Stomach (tissue), 9 donors: ENCODE results near the gene ZNF384. TPM values are rescaled to one million over a fixed set of nuclear protein-coding genes. Genes with fewer than 3 reads are reported as not detected.

ENCODE experiments used
- DNase-seq, 2 donors: peaks; one replicate each; pipeline versions ENCODE4 v3.0.0 to v3.0.0-alpha.2; 2013 to 2019
- H3K27ac ChIP-seq, 5 donors: fragments of 200-600 bp in 4 of 5; sonication (generic) in 4 of 5; one replicate each; pipeline ENCODE4 v1.5.1; 2013 to 2019; ENCODE audit warnings: mild to moderate bottlenecking in 1 of 5, moderate library complexity in 1 of 5
- H3K27me3 ChIP-seq, 3 donors: fragments of 200-600 bp; sonication (generic); one replicate each; pipeline ENCODE4 v1.5.1; 2017 to 2019; ENCODE audit warnings: mixed run types in 1 of 3
- H3K36me3 ChIP-seq, 4 donors: fragments of 200-600 bp; sonication (generic); 1 replicate in 3 of 4; 2 replicates in 1 of 4; pipeline ENCODE4 v1.5.1; 2016 to 2019
- H3K4me1 ChIP-seq, 4 donors: fragments of 200-600 bp; sonication (generic); one replicate each; pipeline ENCODE4 v1.5.1; 2016 to 2019
- H3K4me3 ChIP-seq, 4 donors: fragments of 200-600 bp; sonication (generic) in 3 of 4; one replicate each; pipeline ENCODE4 v1.5.1; 2016 to 2019; ENCODE audit warnings: mild to moderate bottlenecking in 1 of 4
- H3K9me3 ChIP-seq, 4 donors: fragments of 200-600 bp; sonication (generic); one replicate each; pipeline ENCODE4 v1.5.1; 2016 to 2019
- EP300 ChIP-seq: sonication (generic); formaldehyde crosslinking; IDR thresholded peaks from one replicate; pipeline ENCODE4 v1.6.1; 2017; ENCODE audit warnings: antibody characterized with exemption
- POLR2A ChIP-seq, 4 donors: fragments of 450-650 bp; IDR thresholded peaks; one replicate each; pipeline ENCODE4 v1.6.1; 2016; ENCODE audit warnings: antibody characterized with exemption in 4 of 4, control low read depth in 2 of 4, mild to moderate bottlenecking in 1 of 4, moderate library complexity in 1 of 4
- POLR2AphosphoS5 ChIP-seq, 3 donors: sonication (generic); formaldehyde crosslinking; IDR thresholded peaks; one replicate each; pipeline ENCODE4 v1.6.1; 2016; ENCODE audit warnings: antibody characterized with exemption in 3 of 3
- WGBS, 5 donors: extraction: QIAGEN DNeasy Blood & Tissue Kit in 3 of 5; methylation state at CpG; one replicate each; pipeline versions ENCODE4 v1.1.5 to v1.1.7; 2013 to 2018; 5-methylcytosine and 5-hydroxymethylcytosine counted together
- intact Hi-C: fragments of 100-400 bp; cut with DNase I; formaldehyde crosslinking; loops from one replicate; pipeline ENCODE4 v1.15.1; 2023; ENCODE audit warnings: low total_unique reads
- polyA plus RNA-seq, 3 donors: library from polyadenylated mRNA; stranded (reverse); fragments of 200-250 nt; gene quantifications; one replicate each; pipeline ENCODE4 v1.2.3, GENCODE V29; 2013
- total RNA-seq, 5 donors: library from RNA; depleted of rRNA; stranded (reverse); fragments of >200 nt; gene quantifications; one replicate each; pipeline versions ENCODE4 v1.1.0 to v1.2.3, GENCODE V29; 2014 to 2016
- TF ChIP-seq, protein P1 (sequence below), 7 experiments: fragments of 450-650 bp in 4 of 7; fragments of 200-600 bp in 3 of 7; sonication (generic) in 3 of 7; IDR thresholded peaks; one replicate each; pipeline ENCODE4 v1.5.1; 2016 to 2019; ENCODE audit warnings: antibody characterized with exemption in 7 of 7, control low read depth in 2 of 7, mild to moderate bottlenecking in 1 of 7
- donor health status: healthy with polysubstance abuse.
- donor health status: Bipolar disorder and iron deficiency.
- donor health status: healthy.

The ZNF384 gene
- total and polyA plus RNA-seq, 8 donors: 16.5 to 207 (median 28.1) TPM

DNA sequence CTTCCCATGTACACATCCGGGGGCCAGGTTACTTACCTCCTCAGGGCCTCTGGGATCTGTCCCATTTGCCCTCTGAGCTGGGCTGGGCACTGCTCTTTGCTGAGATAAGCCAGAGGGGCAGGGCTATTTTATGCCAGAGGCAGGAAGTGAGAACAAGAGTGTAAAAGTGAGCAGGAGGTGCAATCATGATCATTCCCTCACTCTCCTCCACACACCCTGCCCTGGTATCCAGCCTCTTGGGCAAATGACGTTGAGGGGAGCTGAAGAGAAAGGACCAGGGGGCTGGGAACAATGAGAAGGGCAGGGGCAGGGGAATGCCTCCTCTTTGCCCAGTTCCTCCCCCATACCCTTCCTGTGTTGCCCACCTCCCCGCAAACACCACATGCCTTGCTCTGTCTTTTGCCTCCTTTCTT is 57.6 kb downstream of the ZNF384 start:
- WGBS, 5 donors: 36 to 57% (median 50%) methylated on average over 3 of the region's 3 CpGs
- TF ChIP-seq POLR2AphosphoS5 (IDR thresholded peaks at IDR 0.05) (peak in 2 of 3 donors; percentile 71 to 83), POLR2A (IDR thresholded peaks at IDR 0.05) (peak in 1 of 4 donors; percentile 16), EP300 (no peak)
- Histone ChIP-seq H3K27ac (peak overlapping the region; percentile 73 to 81 (median 80)), H3K4me3 (peak overlapping the region; percentile 4 to 22 (median 18)), H3K27me3 (peaks cover 0 to 4% (median 0%) of the 10 kb centered on the region in 3 donors), H3K4me1 (peaks cover 12 to 76% (median 25%) of the 10 kb centered on the region in 4 donors), H3K9me3 (no peaks in the 10 kb centered on the region), H3K36me3 (no peaks in the 10 kb centered on the region)
- intact Hi-C loops: no loop called here
- DNase-seq: peak; percentile 78 to 90

DNA sequence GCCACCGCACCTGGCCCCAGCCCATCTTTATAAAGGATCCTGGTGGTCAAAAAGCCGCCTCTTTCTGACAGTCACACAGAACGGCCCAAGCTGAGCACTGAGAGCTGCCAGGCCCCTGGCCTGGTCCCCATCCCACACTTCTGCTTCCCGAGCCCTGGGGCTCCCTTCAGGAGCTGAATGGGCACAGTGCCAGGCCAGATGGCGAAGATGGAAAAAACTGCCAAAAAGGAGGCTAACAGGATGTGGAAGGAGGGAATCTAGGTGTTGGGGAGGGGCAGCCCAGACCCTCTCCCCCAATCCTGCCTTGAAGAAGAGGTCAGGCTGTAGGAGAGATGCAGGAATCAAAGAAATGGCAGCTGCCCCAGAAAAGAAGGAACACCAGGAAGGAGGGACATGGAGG is 58.4 kb downstream of the ZNF384 start:
- H3K9me3 ChIP-seq: no peaks in the 10 kb centered on the region
- no peaks in the 10 kb centered on the region for H3K36me3 ChIP-seq
- H3K27me3 ChIP-seq: peaks cover 0 to 4% (median 0%) of the 10 kb centered on the region in 3 donors
- no peak for DNase-seq
- TF ChIP-seq POLR2AphosphoS5 (IDR thresholded peaks at IDR 0.05) (no peak), POLR2A (IDR thresholded peaks at IDR 0.05) (no peak), EP300 (no peak)
- TF ChIP-seq, protein P1, sequence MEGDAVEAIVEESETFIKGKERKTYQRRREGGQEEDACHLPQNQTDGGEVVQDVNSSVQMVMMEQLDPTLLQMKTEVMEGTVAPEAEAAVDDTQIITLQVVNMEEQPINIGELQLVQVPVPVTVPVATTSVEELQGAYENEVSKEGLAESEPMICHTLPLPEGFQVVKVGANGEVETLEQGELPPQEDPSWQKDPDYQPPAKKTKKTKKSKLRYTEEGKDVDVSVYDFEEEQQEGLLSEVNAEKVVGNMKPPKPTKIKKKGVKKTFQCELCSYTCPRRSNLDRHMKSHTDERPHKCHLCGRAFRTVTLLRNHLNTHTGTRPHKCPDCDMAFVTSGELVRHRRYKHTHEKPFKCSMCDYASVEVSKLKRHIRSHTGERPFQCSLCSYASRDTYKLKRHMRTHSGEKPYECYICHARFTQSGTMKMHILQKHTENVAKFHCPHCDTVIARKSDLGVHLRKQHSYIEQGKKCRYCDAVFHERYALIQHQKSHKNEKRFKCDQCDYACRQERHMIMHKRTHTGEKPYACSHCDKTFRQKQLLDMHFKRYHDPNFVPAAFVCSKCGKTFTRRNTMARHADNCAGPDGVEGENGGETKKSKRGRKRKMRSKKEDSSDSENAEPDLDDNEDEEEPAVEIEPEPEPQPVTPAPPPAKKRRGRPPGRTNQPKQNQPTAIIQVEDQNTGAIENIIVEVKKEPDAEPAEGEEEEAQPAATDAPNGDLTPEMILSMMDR (IDR thresholded peaks at IDR 0.05): no peak
- intact Hi-C loops: no loop called here
- peak overlapping the region; percentile 73 to 81 (median 80) for H3K27ac ChIP-seq
- peaks cover 12 to 70% (median 23%) of the 10 kb centered on the region in 4 donors for H3K4me1 ChIP-seq
- peak overlapping the region; percentile 4 to 22 (median 18) for H3K4me3 ChIP-seq
- 32 to 67% (median 48%) methylated on average over 5 of the region's 5 CpGs for WGBS, 5 donors

- TF ChIP-seq, protein P1 (IDR thresholded peaks at IDR 0.05): no peak
- no peak for TF ChIP-seq POLR2A (IDR thresholded peaks at IDR 0.05)
- TF ChIP-seq POLR2AphosphoS5 (IDR thresholded peaks at IDR 0.05): no peak
- no peak for TF ChIP-seq EP300
- no peak for DNase-seq
- Histone ChIP-seq H3K4me3 (peak overlapping the region in 2 of 4 donors; percentile 0 to 11), H3K27me3 (peaks cover 0 to 4% (median 0%) of the 10 kb centered on the region in 3 donors), H3K9me3 (no peaks in the 10 kb centered on the region), H3K27ac (no peak overlapping the region), H3K4me1 (peaks cover 6 to 44% (median 18%) of the 10 kb centered on the region in 4 donors), H3K36me3 (no peaks in the 10 kb centered on the region)
- intact Hi-C loops: no loop called here
- 35 to 45% (median 38%) methylated on average over 7 of the region's 7 CpGs for WGBS, 5 donors
Observed at GRCh38 chr12:6627616-6628015, 61.6 kb downstream of the ZNF384 start.

- Histone ChIP-seq H3K27ac (no peak overlapping the region), H3K4me3 (no peak overlapping the region), H3K9me3 (no peaks in the 10 kb centered on the region), H3K36me3 (no peaks in the 10 kb centered on the region), H3K27me3 (peaks cover 0 to 4% (median 0%) of the 10 kb centered on the region in 3 donors), H3K4me1 (peaks cover 3 to 36% (median 13%) of the 10 kb centered on the region in 4 donors)
- intact Hi-C loops: no loop called here
- no peak for DNase-seq
- 67 to 83% (median 76%) methylated on average over 8 of the region's 8 CpGs for WGBS, 5 donors
- TF ChIP-seq, protein P1 (IDR thresholded peaks at IDR 0.05): no peak
- TF ChIP-seq EP300: no peak
- no peak for TF ChIP-seq POLR2A (IDR thresholded peaks at IDR 0.05)
- no peak for TF ChIP-seq POLR2AphosphoS5 (IDR thresholded peaks at IDR 0.05)
Observed at GRCh38 chr12:6626654-6627283, 62.4 kb downstream of the ZNF384 start.

DNA sequence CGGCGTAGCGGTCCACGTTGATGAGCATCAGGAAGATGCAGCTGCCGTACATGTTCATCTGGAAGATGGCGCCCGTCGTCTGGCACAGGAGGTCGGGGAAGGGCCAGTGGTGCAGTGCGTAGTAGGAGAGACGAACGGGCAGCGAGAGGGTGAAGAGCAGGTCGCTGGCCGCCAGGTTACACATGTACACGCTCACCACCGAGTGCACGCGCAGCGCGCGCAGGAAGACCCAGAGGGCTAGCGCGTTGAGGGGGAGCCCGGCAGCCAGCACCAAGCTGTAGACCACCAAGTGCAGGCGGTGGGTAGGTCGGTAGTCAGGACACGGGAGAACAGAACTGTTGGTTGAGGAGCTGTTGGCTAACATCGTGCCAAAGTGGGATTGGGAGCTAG is 68.3 kb downstream of the ZNF384 start:
- Histone ChIP-seq H3K36me3 (peaks cover 0 to 20% (median 16%) of the 10 kb centered on the region in 4 donors), H3K27ac (no peak overlapping the region), H3K9me3 (no peaks in the 10 kb centered on the region), H3K4me3 (peak overlapping the region in 1 of 4 donors; percentile 6), H3K27me3 (peaks cover 0 to 16% (median 4%) of the 10 kb centered on the region in 3 donors), H3K4me1 (peaks cover 0 to 18% (median 8%) of the 10 kb centered on the region in 4 donors)
- TF ChIP-seq, protein P1 (IDR thresholded peaks at IDR 0.05): no peak
- no peak for TF ChIP-seq EP300
- TF ChIP-seq POLR2A (IDR thresholded peaks at IDR 0.05): no peak
- no peak for TF ChIP-seq POLR2AphosphoS5 (IDR thresholded peaks at IDR 0.05)
- 86 to 92% (median 89%) methylated on average over 25 to 29 of the region's 29 CpGs for WGBS, 5 donors
- intact Hi-C loops: no loop called here
- DNase-seq: no peak
